ENCODE data around the gene CC2D1A. TPM values are rescaled to one million over a fixed set of nuclear protein-coding genes. Genes with fewer than 3 reads are reported as not detected.
A peak's percentile ranks its signal among the peaks of the same experiment; 100 is the strongest.

Gene CC2D1A
- total RNA-seq, 2 experiments from 2014 or later: 27.4 to 28.6 TPM

- intact Hi-C loops (cut with micrococcal nuclease): no loop called here
Observed at GRCh38 chr19:13931391-13932148, 25.6 kb downstream of the CC2D1A start.

GRCh38 chr19:13932149-13932637, 26.2 kb downstream of the CC2D1A start:
- peaks cover 5% of the 10 kb centered on the region for H3K36me3 Mint-ChIP-seq (ENCODE audit: low read depth)
- H3K27ac Mint-ChIP-seq: peak overlapping the region; percentile 24
- intact Hi-C loops (cut with micrococcal nuclease): no loop called here
- H3K27me3 Mint-ChIP-seq (ENCODE audit: low read depth): no peaks in the 10 kb centered on the region
- CTCF ChIA-PET: interaction anchor here (1.2 kb wide), 1 partner anchor 127 kb away, joined by 3 read pairs; no protein-coding TSS in a partner anchor
- no peaks in the 10 kb centered on the region for H3K9me3 Mint-ChIP-seq
- no peaks in the 10 kb centered on the region for H3K4me1 Mint-ChIP-seq (ENCODE audit: low read depth)
- no peak overlapping the region for H3K4me3 Mint-ChIP-seq
- DNase-seq: no peak

More at GRCh38 chr19:13931391-13932148, 25.6 kb downstream of the CC2D1A start:
- Mint-ChIP-seq H3K27me3 (ENCODE audit: low read depth) (no peaks in the 10 kb centered on the region), H3K4me1 (ENCODE audit: low read depth) (peaks cover 3% of the 10 kb centered on the region), H3K9me3 (no peaks in the 10 kb centered on the region), H3K27ac (no peak overlapping the region), H3K4me3 (no peak overlapping the region), H3K36me3 (ENCODE audit: low read depth) (peaks cover 12% of the 10 kb centered on the region)
- CTCF ChIA-PET: no interaction called here
- DNase-seq: no peak

DNA sequence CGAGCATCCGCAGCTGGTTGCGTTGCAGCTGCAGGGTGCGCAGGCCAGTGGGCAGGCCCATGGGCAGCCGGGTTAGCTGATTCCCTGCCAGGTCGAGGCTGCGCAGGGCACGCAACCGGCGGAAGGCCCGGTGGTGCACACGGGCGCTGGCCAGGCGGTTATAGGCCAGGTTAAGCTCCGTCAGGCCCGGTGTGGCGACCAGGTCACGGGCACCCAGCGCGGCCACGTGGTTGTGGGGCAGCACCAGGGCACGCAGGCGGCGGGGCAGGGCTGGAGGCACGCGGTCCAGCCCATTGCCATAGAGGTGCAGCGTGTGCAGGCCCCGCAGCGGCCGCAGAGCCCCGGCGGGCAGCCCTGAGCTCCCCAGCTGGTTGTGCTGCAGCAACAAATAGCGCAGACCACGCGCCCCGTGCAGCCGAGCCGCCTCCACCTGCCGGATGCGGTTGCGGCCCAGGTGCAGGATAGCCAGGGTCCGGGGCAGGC, 27.0 kb downstream of the CC2D1A start:
- no peak for DNase-seq
- peaks cover 4% of the 10 kb centered on the region for H3K36me3 Mint-ChIP-seq (ENCODE audit: low read depth)
- no peak overlapping the region for H3K4me3 Mint-ChIP-seq
- no peaks in the 10 kb centered on the region for H3K4me1 Mint-ChIP-seq (ENCODE audit: low read depth)
- intact Hi-C loops (cut with micrococcal nuclease): no loop called here
- CTCF ChIA-PET: interaction anchor here (1.0 to 1.2 kb wide), 2 partner anchors 97 to 127 kb away, joined by 3 read pairs; no protein-coding TSS in a partner anchor
- H3K27ac Mint-ChIP-seq: no peak overlapping the region
- H3K9me3 Mint-ChIP-seq: no peaks in the 10 kb centered on the region
- peaks cover 2% of the 10 kb centered on the region for H3K27me3 Mint-ChIP-seq (ENCODE audit: low read depth)

GRCh38 chr19:13934785-13935109, 28.7 kb downstream of the CC2D1A start:
- DNase-seq: no peak
- intact Hi-C loops (cut with micrococcal nuclease): no loop called here
- CTCF ChIA-PET: no interaction called here
- Mint-ChIP-seq H3K4me1 (ENCODE audit: low read depth) (no peaks in the 10 kb centered on the region), H3K4me3 (no peak overlapping the region), H3K27me3 (ENCODE audit: low read depth) (peaks cover 2% of the 10 kb centered on the region), H3K27ac (no peak overlapping the region), H3K9me3 (no peaks in the 10 kb centered on the region), H3K36me3 (ENCODE audit: low read depth) (no peaks in the 10 kb centered on the region)

GRCh38 chr19:13935765-13936510, 29.9 kb downstream of the CC2D1A start:
- Mint-ChIP-seq H3K27me3 (ENCODE audit: low read depth) (peaks cover 2% of the 10 kb centered on the region), H3K9me3 (no peaks in the 10 kb centered on the region), H3K4me3 (no peak overlapping the region), H3K4me1 (ENCODE audit: low read depth) (no peaks in the 10 kb centered on the region), H3K27ac (no peak overlapping the region), H3K36me3 (ENCODE audit: low read depth) (no peaks in the 10 kb centered on the region)
- DNase-seq: no peak
- intact Hi-C loops (cut with micrococcal nuclease): no loop called here
- CTCF ChIA-PET: interaction anchor here (0.5 to 1.1 kb wide), 4 partner anchors 19 to 508 kb away, joined by 3 read pairs; no protein-coding TSS in a partner anchor

DNA sequence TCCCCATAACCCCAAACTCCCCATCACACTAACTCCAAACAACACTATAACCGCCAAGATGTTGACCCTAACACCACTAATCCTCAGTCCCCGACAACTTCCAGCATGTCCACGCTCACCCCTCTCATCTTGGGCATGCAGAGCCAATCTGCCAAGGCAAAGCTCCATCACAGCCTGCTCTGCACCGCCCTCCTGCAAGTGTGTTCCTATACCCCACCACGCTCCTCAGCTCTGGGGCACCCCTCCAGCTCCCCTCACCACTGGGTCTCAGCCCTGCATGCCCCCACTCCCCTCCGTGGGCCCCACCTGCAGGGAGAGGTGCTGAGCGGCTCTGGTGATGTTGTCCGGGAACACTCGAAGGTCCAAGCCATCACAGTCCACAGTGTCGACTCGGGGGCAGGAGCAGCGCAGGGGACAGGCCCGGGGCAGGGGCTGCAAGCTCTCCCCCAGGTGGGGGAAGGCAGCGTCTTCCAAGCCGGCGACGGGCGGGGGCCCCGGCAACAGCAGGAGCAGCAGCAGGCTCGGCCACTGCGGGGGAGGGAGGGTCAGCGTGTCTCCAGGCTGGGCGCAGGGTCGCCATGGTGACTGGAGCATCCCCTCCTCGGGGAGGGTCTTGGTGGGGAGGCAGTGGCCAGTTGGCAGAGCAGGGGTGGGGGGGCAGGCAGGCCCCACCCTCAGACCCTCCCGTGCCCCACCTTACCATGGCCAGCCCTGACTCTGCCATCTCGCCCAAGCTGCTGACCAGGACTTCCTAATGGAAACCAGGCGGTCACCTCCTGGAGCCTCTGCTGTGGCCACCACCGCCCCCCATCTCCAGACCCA, 31.7 kb downstream of the CC2D1A start:
- intact Hi-C loops (cut with micrococcal nuclease): no loop called here
- H3K4me3 Mint-ChIP-seq: no peak overlapping the region
- CTCF ChIA-PET: no interaction called here
- no peaks in the 10 kb centered on the region for H3K4me1 Mint-ChIP-seq (ENCODE audit: low read depth)
- H3K27me3 Mint-ChIP-seq (ENCODE audit: low read depth): peaks cover 2% of the 10 kb centered on the region
- no peak overlapping the region for H3K27ac Mint-ChIP-seq
- no peaks in the 10 kb centered on the region for H3K9me3 Mint-ChIP-seq
- no peaks in the 10 kb centered on the region for H3K36me3 Mint-ChIP-seq (ENCODE audit: low read depth)
- no peak for DNase-seq

DNA sequence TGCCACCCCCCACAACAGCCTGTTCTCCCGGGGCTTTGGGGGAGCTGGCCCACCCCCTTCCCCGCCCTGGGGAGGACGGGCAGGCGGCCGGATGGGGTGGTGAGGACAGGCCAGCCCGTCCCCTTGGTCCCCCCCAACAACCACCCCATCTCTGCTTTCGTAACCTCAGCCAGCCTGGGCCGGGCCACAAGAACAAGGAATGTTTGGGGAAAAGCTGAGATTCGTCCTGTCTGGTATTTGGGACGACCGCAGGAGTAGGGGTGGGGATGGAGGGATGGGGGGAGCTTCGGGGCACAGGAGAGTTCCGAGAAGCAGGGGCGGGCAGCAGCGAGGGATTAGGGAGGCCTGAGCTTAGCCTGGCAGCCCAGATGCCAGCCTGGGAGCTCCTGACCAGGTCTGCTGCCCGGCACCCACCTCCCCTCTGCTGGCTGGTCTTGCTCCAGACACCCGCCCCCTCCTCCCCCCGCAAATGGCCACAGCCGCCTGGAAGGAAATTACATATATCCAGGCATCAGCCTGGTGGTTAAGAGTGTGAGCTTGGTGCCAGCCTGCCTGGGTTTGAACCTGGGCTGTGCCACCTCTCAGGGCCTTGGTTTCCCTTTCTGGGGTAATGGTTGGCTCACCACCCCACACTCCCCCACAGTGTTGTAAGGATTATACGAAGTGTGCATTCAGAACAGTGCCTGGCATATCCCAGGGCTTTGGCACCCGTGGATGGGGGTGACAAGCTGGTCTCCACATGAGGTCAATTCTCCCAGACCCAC, 32.5 kb downstream of the CC2D1A start, which contains the start of gene PODNL1:
Gene PODNL1 (minus strand): TSS at position 117 of the 764 bp plus-strand sequence. CDS start 236 bp downstream, outside the sequence.
- DNase-seq: no peak
- CTCF ChIA-PET: interaction anchor here (1.2 kb wide), 1 partner anchor 121 kb away, joined by 3 read pairs; no protein-coding TSS in a partner anchor
- Mint-ChIP-seq H3K36me3 (ENCODE audit: low read depth) (no peaks in the 10 kb centered on the region), H3K9me3 (no peaks in the 10 kb centered on the region), H3K4me3 (no peak within 1 kb of the TSS), H3K4me1 (ENCODE audit: low read depth) (no peaks in the 10 kb centered on the region), H3K27me3 (ENCODE audit: low read depth) (peaks cover 2% of the 10 kb centered on the region), H3K27ac (no peak within 1 kb of the TSS)
- intact Hi-C loops (cut with micrococcal nuclease): no loop called here

GRCh38 chr19:13942023-13942684, 36.2 kb downstream of the CC2D1A start:
- no peak overlapping the region for H3K27ac Mint-ChIP-seq

GRCh38 chr19:13946414-13946813, 40.4 kb downstream of the CC2D1A start:
- CTCF ChIA-PET: no interaction called here
- intact Hi-C loops (cut with micrococcal nuclease): no loop called here

More at GRCh38 chr19:13942023-13942684, 36.2 kb downstream of the CC2D1A start:
- H3K36me3 Mint-ChIP-seq (ENCODE audit: low read depth): no peaks in the 10 kb centered on the region
- no peaks in the 10 kb centered on the region for H3K4me1 Mint-ChIP-seq (ENCODE audit: low read depth)
- no peak for DNase-seq
- intact Hi-C loops (cut with micrococcal nuclease): no loop called here
- peaks cover 2% of the 10 kb centered on the region for H3K27me3 Mint-ChIP-seq (ENCODE audit: low read depth)
- no peaks in the 10 kb centered on the region for H3K9me3 Mint-ChIP-seq
- H3K4me3 Mint-ChIP-seq: no peak overlapping the region
- CTCF ChIA-PET: no interaction called here

GRCh38 chr19:13951043-13951442, 45.0 kb downstream of the CC2D1A start:
- Mint-ChIP-seq H3K9me3 (no peaks in the 10 kb centered on the region), H3K4me3 (no peak overlapping the region), H3K27ac (no peak overlapping the region), H3K36me3 (ENCODE audit: low read depth) (peaks cover 4% of the 10 kb centered on the region), H3K4me1 (ENCODE audit: low read depth) (peaks cover 17% of the 10 kb centered on the region), H3K27me3 (ENCODE audit: low read depth) (no peaks in the 10 kb centered on the region)
- intact Hi-C loops (cut with micrococcal nuclease): loop anchor here (5.0 kb wide), 2 partner anchors 96 to 121 kb away; partner anchors contain the start of gene MISP3
- CTCF ChIA-PET: interaction anchor here (0.6 to 1.4 kb wide), 5 partner anchors 69 to 181 kb away, joined by 3 read pairs; no protein-coding TSS in a partner anchor
- no peak for DNase-seq

More at GRCh38 chr19:13946414-13946813, 40.4 kb downstream of the CC2D1A start:
- Mint-ChIP-seq H3K27ac (no peak overlapping the region), H3K36me3 (ENCODE audit: low read depth) (no peaks in the 10 kb centered on the region), H3K4me1 (ENCODE audit: low read depth) (no peaks in the 10 kb centered on the region), H3K9me3 (no peaks in the 10 kb centered on the region), H3K4me3 (no peak overlapping the region), H3K27me3 (ENCODE audit: low read depth) (no peaks in the 10 kb centered on the region)
- no peak for DNase-seq

DNA sequence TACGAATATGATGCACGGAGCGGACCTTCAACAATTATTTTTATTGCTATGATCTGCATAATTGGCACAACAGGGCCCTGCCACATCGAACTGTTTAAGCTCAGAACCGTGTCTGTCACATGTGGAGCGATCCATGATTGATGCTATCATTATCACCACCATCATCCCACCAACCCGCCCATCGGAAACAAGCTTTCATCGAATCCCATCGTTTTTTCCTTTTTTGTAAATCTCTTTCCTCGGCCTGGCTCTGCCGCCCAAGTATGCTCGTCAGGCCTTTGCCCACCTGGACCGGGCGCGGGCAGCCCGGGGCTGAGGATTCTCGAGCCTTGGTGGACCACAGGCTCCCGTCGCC, 45.8 kb downstream of the CC2D1A start:
- peak overlapping the region; percentile 96 for H3K4me3 Mint-ChIP-seq
- DNase-seq: no peak
- intact Hi-C loops (cut with micrococcal nuclease): loop anchor here (1.0 to 5.0 kb wide), 10 partner anchors 35 to 221 kb away; partner anchors contain the start of genes BRME1, CC2D1A, MISP3 and RFX1
- no peaks in the 10 kb centered on the region for H3K9me3 Mint-ChIP-seq
- H3K4me1 Mint-ChIP-seq (ENCODE audit: low read depth): peaks cover 17% of the 10 kb centered on the region
- H3K27ac Mint-ChIP-seq: peak overlapping the region; percentile 68
- H3K36me3 Mint-ChIP-seq (ENCODE audit: low read depth): peaks cover 9% of the 10 kb centered on the region
- CTCF ChIA-PET: interaction anchor here (1.0 to 2.0 kb wide), 3 partner anchors 90 to 122 kb away, joined by 3 to 7 read pairs (median 3); no protein-coding TSS in a partner anchor
- H3K27me3 Mint-ChIP-seq (ENCODE audit: low read depth): no peaks in the 10 kb centered on the region
